C4-2B (cell line): Measurements from ENCODE around the gene PPT1.

Experiments used
- CTCF ChIP-seq: fragments of 450-650 bp; conservative IDR thresholded peaks from 2 replicates; pipeline ENCODE4 v1.5.1; 2017; ENCODE audit warnings: mild to moderate bottlenecking
- ZFX ChIP-seq: fragments of 450-650 bp; IDR thresholded peaks from 2 replicates; pipeline ENCODE4 v1.6.1; 2017

GRCh38 chr1:40045766-40046165 is 51.3 kb downstream of the PPT1 start:
- TF ChIP-seq CTCF (no peak), ZFX (no peak)
